GM08714 (cell line): ENCODE measurements around the gene PLN.

ENCODE experiments used
- H3K4me3 ChIP-seq: fragments of 200-500 bp; sonication (Bioruptor generic); 2 replicates; pipeline ENCODE4 v1.5.1; 2014; ENCODE audit warnings: mild to moderate bottlenecking, low read length, inconsistent platforms
- ZNF274 ChIP-seq: IDR thresholded peaks from 2 replicates; pipeline ENCODE4 v1.6.1; 2012; ENCODE audit warnings: mild to moderate bottlenecking, low read depth, low read length

PLN gene

GRCh38 chr6:118581489-118581959, 33.4 kb downstream of the PLN start:
- TF ChIP-seq ZNF274 = no peak
- no peak overlapping the region for H3K4me3 ChIP-seq

GRCh38 chr6:118584911-118585310, 36.8 kb downstream of the PLN start:
- H3K4me3 ChIP-seq = no peak overlapping the region
- TF ChIP-seq ZNF274 = no peak

- H3K4me3 ChIP-seq = no peak overlapping the region
- TF ChIP-seq ZNF274 = no peak
Observed at GRCh38 chr6:118586746-118587485, 38.8 kb downstream of the PLN start.

- H3K4me3 ChIP-seq = no peak overlapping the region
- TF ChIP-seq ZNF274 = no peak
Observed at GRCh38 chr6:118588626-118589025, 40.5 kb downstream of the PLN start.

- no peak overlapping the region for H3K4me3 ChIP-seq
- no peak for TF ChIP-seq ZNF274
Observed at GRCh38 chr6:118589186-118589585, 41.1 kb downstream of the PLN start.

GRCh38 chr6:118589649-118590365, 41.7 kb downstream of the PLN start:
- no peak for TF ChIP-seq ZNF274
- no peak overlapping the region for H3K4me3 ChIP-seq

- H3K4me3 ChIP-seq = no peak overlapping the region
- TF ChIP-seq ZNF274 = no peak
Observed at GRCh38 chr6:118591897-118592296, 43.8 kb downstream of the PLN start.

GRCh38 chr6:118594877-118595276, 46.8 kb downstream of the PLN start:
- H3K4me3 ChIP-seq = no peak overlapping the region
- no peak for TF ChIP-seq ZNF274

- no peak for TF ChIP-seq ZNF274
- H3K4me3 ChIP-seq = no peak overlapping the region
Observed at GRCh38 chr6:118596774-118597320, 48.8 kb downstream of the PLN start.

- no peak for TF ChIP-seq ZNF274
- no peak overlapping the region for H3K4me3 ChIP-seq
Observed at GRCh38 chr6:118597636-118598035, 49.5 kb downstream of the PLN start.

GRCh38 chr6:118598324-118598723, 50.2 kb downstream of the PLN start:
- H3K4me3 ChIP-seq = no peak overlapping the region
- no peak for TF ChIP-seq ZNF274

- no peak overlapping the region for H3K4me3 ChIP-seq
- no peak for TF ChIP-seq ZNF274
Observed at GRCh38 chr6:118602300-118602699, 54.2 kb downstream of the PLN start.

- no peak overlapping the region for H3K4me3 ChIP-seq
- no peak for TF ChIP-seq ZNF274
Observed at GRCh38 chr6:118603372-118603771, 55.3 kb downstream of the PLN start.

- no peak overlapping the region for H3K4me3 ChIP-seq
- TF ChIP-seq ZNF274 = no peak
Observed at GRCh38 chr6:118606268-118606667, 58.2 kb downstream of the PLN start.

- TF ChIP-seq ZNF274 = no peak
- H3K4me3 ChIP-seq = no peak overlapping the region
Observed at GRCh38 chr6:118606858-118607257, 58.8 kb downstream of the PLN start.
